PFSK-1 (cell line): Measurements from ENCODE around the gene PRSS35.

Experiments used
- POLR2AphosphoS5 ChIP-seq: IDR thresholded peaks from 2 replicates; pipeline ENCODE4 v1.6.1; 2012; ENCODE audit warnings: low read depth, mild to moderate bottlenecking, control low read depth, low read length, moderate library complexity
- REST ChIP-seq, 2 experiments: IDR thresholded peaks; 2 replicates each; pipeline versions ENCODE4 v1.6.1 to v1.8.0; 2011 to 2012; ENCODE audit warnings: low read depth in 2 of 2, low read length in 2 of 2, control low read depth in 1 of 2, inconsistent platforms in 1 of 2, mild to moderate bottlenecking in 1 of 2, moderate library complexity in 1 of 2; ENCODE audit not compliant: insufficient read depth in 1 of 2
- SIN3A ChIP-seq: IDR thresholded peaks from 2 replicates; pipeline ENCODE4 v1.6.1; 2012; ENCODE audit warnings: mild to moderate bottlenecking, low read length, moderate library complexity, borderline replicate concordance; ENCODE audit not compliant: insufficient read depth

GRCh38 chr6:83536647-83537589 is 24.6 kb downstream of the PRSS35 start:
- TF ChIP-seq REST (IDR thresholded peaks at IDR 0.05; ENCODE audit: insufficient read depth in 1 of 2, low read depth in 2 of 2, low read length in 2 of 2): no peak
- no peak for TF ChIP-seq POLR2AphosphoS5
- TF ChIP-seq SIN3A: no peak
